GM21576 (cell line): ENCODE data around the gene ZCCHC2.

ENCODE experiments used
- ATAC-seq: cut with Tn5 transposase; IDR thresholded peaks from one replicate; pipeline ENCODE4 v1.9.1; 2021; ENCODE audit warnings: mild to moderate bottlenecking, moderate library complexity; ENCODE audit not compliant: unreplicated experiment

The ZCCHC2 gene

DNA sequence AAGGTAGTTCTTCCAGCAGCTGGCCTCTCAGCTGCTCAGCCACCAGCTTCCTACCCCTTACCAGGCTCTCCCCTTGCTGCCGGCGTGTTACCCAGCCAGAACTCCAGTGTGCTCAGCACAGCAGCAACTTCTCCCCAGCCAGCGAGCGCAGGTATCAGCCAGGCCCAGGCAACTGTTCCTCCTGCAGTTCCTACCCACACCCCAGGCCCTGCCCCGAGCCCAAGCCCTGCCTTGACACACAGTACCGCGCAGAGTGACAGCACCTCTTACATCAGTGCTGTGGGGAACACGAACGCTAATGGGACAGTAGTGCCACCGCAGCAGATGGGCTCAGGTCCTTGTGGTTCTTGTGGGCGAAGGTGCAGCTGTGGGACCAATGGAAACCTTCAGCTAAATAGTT is 52.0 kb downstream of the ZCCHC2 start:
- ATAC-seq, result no peak

DNA sequence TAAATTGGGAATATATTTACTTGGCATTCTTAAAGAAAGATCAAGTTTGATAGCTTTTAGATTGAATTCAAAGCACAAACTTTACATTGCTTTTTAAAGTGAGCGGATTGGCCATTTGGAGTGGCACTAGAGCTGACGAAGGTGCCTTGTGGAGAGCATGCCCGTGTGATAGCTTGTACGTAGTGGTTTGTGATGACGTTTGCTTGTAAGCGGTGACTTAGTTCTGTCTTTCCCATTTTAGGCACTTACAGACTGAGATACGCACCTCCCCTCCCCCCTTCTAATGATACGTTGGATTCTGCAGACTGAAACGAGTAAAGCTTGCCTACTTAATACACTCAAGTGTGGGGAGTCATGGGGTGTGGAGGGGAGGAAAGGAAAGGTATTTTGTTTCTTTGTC is 53.4 kb downstream of the ZCCHC2 start:
- ATAC-seq, result no peak

DNA sequence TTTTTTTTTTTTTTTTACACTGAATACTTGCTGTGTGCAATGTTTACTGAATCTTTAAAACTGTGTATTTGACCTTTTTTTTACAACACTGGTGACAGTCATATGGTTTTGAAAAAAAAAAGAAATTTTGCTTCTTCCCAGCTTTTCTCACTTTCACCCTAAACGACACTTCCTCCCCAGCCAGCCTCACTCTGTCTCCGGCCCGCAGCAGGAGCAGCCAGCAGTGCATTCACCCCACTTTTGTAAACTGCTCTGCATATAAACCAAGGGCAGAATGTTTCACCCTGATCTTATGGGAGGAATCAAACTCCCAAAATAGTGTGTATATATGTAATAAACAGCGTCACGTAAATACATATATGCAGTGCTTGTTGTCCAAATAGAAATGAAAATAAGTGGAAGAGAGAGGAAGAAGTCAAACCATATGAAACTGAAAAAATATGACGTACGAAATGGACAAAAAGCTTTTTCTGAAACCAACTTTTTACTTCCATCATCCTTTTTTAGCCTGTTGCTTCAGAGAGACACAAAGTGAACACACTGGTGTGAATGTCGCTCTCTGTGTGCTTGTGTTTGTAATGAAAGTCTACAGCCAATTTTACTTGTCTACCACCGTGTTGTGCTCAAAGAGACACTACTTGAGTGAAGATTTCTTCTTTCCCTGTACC is 54.2 kb downstream of the ZCCHC2 start:
- peak; percentile 69 for ATAC-seq

DNA sequence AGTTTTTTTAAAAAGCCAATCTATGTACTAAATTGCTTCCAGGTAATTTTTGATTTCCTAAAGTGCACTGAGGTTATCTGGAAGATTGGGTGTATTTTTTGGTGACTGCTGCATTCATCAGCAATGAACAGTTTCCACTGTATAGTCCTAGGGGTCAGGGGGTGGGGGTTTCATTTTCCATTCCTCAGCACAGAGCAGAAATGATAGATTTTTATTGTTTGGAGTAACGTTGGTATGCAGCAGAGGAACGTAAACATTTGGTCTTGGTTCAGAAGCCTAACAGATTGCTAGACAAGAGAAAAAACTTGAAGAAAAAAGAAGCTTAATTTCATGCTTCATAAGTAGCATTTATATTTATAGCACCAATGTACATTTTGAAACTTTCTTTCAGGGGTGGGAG is 54.9 kb downstream of the ZCCHC2 start:
- ATAC-seq, result no peak

- no peak for ATAC-seq
Observed at GRCh38 chr18:62578980-62579511, 56.2 kb downstream of the ZCCHC2 start.

DNA sequence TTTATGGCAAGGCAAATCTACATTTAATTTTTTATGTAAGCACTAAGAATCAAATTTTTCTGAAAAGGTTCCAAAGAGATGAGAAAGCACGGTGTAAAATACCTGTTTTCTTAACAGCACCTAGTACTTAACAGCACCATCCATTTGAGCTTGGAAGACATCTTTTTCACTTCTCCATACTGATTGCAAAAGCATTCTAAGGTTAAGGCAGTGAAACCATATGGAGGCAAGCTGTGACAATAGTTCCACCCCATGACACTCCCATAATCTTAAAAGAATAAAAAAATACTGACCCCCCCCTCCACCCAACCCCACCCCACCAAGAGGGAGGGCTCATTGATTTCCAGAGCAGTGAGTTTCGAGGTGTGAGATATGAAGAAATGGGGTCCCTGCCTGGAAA is 60.6 kb downstream of the ZCCHC2 start:
- no peak for ATAC-seq

DNA sequence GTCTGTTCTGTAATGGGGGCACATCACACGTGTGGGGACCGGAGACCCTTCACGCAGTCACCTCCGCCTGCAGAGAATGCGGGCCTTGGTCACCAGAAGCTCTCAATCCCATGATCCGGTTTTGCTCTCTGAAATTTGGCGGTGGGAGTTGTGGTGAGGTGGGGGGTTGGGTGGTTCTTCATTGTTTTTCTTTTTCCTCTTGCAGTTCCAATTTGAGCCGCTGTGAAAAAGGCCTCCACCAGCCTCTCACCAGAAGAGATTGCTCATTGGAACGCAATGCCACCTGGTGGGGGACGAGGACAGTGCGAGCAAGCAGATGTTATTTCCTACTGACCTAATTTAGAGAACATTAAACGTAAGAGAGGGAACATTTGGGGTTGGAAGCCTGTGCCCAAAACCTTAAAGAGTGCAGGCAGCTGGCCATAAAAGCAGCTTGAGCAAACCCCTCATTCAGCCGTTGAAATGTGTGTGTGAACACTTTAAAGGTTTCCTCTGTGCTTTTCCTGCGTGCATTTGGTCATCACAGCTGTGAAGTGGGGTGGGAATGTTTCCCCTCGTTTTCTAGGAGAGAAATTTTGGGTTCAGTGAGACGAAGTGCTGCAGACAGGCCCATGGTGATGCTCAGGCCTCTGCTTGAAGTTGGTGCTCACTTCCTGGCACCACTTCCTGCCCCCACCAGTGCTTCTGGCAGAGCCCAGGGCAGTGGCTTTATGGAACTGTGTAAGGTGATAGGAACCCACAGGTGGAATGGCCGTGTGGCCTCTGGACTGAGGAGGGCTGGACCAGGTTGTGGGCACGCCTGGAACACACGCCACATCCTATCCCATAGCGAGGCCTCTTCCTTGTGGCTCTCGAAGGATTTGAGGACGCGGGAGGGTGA is 61.7 kb downstream of the ZCCHC2 start:
- ATAC-seq, result peak; percentile 86

- ATAC-seq, result no peak
Observed at GRCh38 chr18:62585274-62586150, 62.7 kb downstream of the ZCCHC2 start.

- peak; percentile 74 for ATAC-seq
Observed at GRCh38 chr18:62586151-62586774, 63.4 kb downstream of the ZCCHC2 start.

GRCh38 chr18:62586781-62587487 is 64.1 kb downstream of the ZCCHC2 start:
- ATAC-seq, result no peak

- ATAC-seq, result no peak
Observed at GRCh38 chr18:62587689-62588088, 64.9 kb downstream of the ZCCHC2 start.

DNA sequence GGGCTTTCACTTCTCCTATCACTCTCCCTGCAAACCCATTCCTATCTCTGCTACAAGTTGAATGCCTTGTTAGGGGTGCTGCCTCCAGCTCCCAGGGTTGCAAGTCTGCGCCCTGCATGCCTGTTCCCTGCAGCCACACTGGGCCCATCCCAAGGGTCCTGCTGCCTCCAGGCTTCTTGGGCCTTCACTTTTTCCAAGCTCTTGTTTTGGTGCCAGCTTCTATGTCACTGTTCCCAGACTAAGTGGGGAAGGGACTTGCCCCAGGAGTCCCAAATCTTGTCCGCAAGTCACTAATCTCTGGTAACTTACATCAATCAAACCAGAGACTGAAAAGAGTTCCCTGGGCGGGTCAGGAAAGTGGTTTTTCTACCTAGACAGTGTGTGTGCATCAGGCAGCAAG is 65.4 kb downstream of the ZCCHC2 start:
- ATAC-seq, result no peak

DNA sequence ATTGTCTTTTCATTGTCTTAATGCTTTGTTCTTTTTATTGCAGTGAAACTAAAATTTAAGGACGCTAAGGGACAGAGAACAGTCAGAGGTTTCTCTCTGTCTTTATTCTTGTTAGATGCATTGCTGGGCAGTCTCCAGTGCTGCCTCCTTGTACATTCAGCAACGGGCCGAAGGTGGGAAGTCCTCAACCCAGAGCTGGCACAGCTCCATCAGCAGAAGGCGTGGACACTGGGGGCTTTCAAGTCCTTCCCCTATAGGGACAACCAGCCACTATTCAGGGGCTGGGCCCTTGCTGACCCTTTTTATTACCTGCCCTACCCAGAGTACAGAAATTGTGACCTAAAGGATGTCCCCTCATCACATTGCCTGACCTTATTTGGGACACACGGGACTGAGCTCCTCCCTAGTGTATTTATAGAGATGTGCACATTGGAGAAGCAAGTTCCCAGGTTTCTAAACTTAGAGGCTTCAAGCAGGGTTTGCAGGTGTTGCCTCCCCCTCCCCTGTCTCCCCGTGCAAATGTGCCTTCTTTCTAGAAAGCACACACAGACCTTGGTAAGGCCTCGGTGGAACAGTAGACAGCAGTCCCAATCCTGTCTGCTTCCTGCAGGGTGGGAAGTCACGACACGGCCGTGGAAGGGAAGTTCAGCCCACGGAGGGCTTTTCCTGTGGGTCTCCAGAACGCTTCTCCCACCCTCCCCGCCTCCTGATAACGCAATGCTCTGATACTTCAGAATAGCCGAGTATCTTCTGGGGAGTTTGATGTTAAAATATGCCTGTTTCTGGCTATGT is 68.2 kb downstream of the ZCCHC2 start:
- no peak for ATAC-seq

DNA sequence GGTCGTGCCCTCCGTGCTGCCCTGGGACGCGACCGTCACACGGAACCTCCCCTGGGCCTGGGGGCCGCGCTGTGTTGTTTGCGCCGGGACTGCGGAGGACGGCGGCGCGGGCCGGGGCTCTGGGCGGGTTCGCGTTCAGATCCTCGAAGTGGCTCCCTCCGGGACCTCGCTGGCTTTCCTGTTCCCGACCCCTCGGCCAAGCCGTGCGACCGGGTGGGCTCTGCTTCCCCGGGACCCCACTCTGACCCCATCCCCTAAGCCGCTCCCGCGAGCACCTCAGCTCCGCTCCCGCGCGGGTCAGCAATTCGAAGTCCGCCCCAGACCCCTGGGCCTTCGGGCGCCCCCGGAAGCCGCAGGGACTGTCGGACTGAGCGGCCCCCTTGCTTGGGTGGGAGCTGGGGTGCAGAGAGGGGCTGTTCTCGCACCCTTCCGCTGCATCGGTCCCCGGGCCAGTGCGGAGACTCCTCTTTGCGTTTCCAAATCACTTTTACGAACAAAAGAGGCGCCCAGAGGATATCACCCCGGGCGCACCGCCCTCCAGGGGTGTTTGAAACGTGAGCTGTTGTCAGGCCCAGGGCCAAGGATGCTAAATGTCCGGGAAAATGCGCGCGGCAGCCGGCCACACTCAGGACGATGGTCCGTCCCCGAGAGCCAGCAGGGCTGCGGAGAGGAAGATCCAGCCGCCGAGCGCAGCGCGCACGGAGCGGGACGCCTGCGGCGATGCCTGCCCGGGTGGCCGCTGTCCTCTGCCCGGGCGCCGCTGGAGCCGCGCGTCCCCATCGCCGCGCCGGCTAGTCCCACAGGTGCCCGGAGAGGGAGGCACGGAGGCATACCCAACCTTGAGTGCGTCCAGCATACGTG is 73.5 kb downstream of the ZCCHC2 start:
- ATAC-seq, result no peak

- ATAC-seq, result no peak
Observed at GRCh38 chr18:62601871-62602270, 79.0 kb downstream of the ZCCHC2 start.

- no peak for ATAC-seq
Observed at GRCh38 chr18:62602706-62603105, 79.9 kb downstream of the ZCCHC2 start.

- ATAC-seq, result no peak
Observed at GRCh38 chr18:62603211-62603610, 80.4 kb downstream of the ZCCHC2 start.

GRCh38 chr18:62603979-62604378 is 81.2 kb downstream of the ZCCHC2 start:
- ATAC-seq, result no peak
